NB4 (cell line): ENCODE measurements around the gene CPNE6.

Source experiments
- DNase-seq: peaks from one replicate; pipeline ENCODE4 v3.0.0; 2010; ENCODE audit warnings: low read depth
- H3K4me3 ChIP-seq: one replicate; pipeline ENCODE4 v1.5.1; 2011; ENCODE audit warnings: mild to moderate bottlenecking, low read depth, low read length, moderate library complexity
- MAX ChIP-seq: IDR thresholded peaks from 2 replicates; pipeline ENCODE4 v1.6.1; 2011; ENCODE audit warnings: low read depth, low read length
- MYC ChIP-seq: IDR thresholded peaks from 2 replicates; pipeline ENCODE4 v1.6.1; 2011; ENCODE audit warnings: low read depth, low read length
- POLR2A ChIP-seq: IDR thresholded peaks from 2 replicates; pipeline ENCODE4 v1.6.1; 2011; ENCODE audit warnings: mild to moderate bottlenecking; ENCODE audit not compliant: insufficient read length; ENCODE audit errors: extremely low read depth
- TF ChIP-seq, protein P1 (sequence below): IDR thresholded peaks from one replicate; pipeline ENCODE4 v1.5.1; 2012; ENCODE audit warnings: low read depth, low read length

CPNE6 gene

GRCh38 chr14:24069411-24069735, 2.0 kb upstream of the CPNE6 start:
- DNase-seq, result no peak
- H3K4me3 ChIP-seq, result no peak overlapping the region
- TF ChIP-seq MYC (no peak), POLR2A (no peak), MAX (no peak)
- TF ChIP-seq, protein P1, sequence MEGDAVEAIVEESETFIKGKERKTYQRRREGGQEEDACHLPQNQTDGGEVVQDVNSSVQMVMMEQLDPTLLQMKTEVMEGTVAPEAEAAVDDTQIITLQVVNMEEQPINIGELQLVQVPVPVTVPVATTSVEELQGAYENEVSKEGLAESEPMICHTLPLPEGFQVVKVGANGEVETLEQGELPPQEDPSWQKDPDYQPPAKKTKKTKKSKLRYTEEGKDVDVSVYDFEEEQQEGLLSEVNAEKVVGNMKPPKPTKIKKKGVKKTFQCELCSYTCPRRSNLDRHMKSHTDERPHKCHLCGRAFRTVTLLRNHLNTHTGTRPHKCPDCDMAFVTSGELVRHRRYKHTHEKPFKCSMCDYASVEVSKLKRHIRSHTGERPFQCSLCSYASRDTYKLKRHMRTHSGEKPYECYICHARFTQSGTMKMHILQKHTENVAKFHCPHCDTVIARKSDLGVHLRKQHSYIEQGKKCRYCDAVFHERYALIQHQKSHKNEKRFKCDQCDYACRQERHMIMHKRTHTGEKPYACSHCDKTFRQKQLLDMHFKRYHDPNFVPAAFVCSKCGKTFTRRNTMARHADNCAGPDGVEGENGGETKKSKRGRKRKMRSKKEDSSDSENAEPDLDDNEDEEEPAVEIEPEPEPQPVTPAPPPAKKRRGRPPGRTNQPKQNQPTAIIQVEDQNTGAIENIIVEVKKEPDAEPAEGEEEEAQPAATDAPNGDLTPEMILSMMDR, result no peak

DNA sequence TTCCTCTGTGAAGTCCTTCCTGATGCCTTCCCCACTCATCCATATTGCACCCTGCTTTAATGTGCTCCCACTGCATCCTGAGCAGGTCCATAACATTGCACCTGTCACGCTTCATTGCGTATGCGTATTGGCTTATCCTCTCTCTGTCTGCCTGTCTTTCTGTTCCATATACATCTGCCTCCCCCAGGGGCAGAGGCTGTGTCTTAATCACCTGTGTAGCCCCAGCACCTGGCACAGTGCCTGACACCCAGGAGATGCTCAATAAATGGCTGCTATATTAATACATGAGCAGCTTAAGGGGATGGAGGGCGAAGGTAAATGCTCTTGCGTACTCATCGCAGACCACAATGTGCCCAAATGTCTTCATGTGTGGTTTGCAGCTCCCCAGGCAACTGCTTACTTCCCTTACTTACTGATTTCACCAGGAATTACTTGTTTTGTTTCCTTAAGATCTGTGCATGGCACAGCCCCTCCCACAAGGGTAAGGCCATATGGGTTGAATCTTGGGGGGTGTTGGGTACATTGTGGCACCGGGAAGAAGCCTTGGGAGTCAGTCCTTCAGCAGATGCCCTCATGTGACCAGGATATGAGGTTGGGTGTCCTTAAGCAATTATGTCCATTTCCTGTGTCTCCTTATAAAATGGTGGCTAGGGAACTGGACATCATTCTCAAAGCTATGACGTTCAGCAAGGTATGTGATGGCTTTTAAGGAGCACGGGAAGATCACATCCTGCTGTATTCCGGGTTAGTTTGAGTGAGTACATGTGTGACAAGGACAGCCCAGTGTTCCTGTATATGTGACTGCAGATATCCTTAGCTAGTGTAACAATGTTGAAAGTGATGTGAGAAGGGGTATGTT, 848 bp upstream of the CPNE6 start:
- peak; percentile 28 for DNase-seq
- H3K4me3 ChIP-seq, result no peak overlapping the region
- TF ChIP-seq POLR2A, result no peak
- TF ChIP-seq MAX, result no peak
- no peak for TF ChIP-seq MYC
- TF ChIP-seq, protein P1, result no peak

DNA sequence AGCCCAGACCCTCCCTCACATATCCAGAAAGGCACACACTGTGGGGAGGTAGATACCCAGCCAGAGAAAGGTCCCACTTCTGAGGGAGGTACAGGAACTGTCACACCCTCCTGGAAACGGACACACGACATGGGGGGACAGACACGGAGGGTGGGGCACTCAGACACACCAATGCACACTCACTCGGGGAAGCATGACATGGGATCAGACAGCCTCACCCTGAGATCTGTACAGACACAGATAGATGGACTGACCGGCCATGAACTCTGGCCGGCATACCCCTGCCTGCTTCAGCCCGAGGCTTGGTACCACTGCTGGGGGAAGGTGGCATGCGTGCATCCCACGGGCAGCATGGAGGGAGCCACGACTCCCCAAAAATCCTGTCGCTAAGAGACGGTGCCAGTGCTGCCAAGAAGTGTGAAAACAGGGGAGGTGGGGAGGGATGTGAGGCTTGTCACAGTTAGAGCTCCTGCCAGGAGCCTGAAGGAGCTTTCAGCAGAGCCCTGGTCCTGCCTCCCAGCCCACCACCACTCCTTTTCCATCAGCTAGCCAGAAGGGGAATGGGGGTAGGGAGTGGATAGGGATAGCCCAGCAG, 571 bp downstream of the CPNE6 start:
- no peak for TF ChIP-seq MYC
- no peak for TF ChIP-seq POLR2A
- TF ChIP-seq, protein P1, result no peak
- TF ChIP-seq MAX, result no peak
- DNase-seq, result no peak

GRCh38 chr14:24072436-24072835, 1.1 kb downstream of the CPNE6 start:
- no peak overlapping the region for H3K4me3 ChIP-seq
- DNase-seq, result no peak
- no peak for TF ChIP-seq MYC

More for the DNA sequence above, 571 bp downstream of the CPNE6 start:
- no peak overlapping the region for H3K4me3 ChIP-seq

GRCh38 chr14:24072881-24073877, 1.8 kb downstream of the CPNE6 start:
- no peak for DNase-seq
- H3K4me3 ChIP-seq, result no peak overlapping the region
- TF ChIP-seq MYC, result no peak
- TF ChIP-seq, protein P1, result no peak
- TF ChIP-seq POLR2A, result no peak
- TF ChIP-seq MAX, result no peak
